A549 (cell line): ENCODE results near the gene ACSM6.
"Not testable (repeated sequence)": the region's sequence is repeated elsewhere in the genome, so short reads cannot be mapped to it uniquely, and the experiment has no call there.

ENCODE experiments used
- HEYL ChIP-seq: fragments of 250-450 bp; sonication (Bioruptor Pico); IDR thresholded peaks from 2 replicates; pipeline ENCODE4 v1.8.0; 2021; ENCODE audit warnings: mild to moderate bottlenecking, moderate library complexity
- HOXA7 ChIP-seq: fragments of 250-450 bp; sonication (Bioruptor Pico); IDR thresholded peaks from 2 replicates; pipeline ENCODE4 v1.5.0; 2020; ENCODE audit warnings: mild to moderate bottlenecking, moderate library complexity
- HOXB13 ChIP-seq: fragments of 250-450 bp; sonication (Bioruptor Pico); IDR thresholded peaks from 2 replicates; pipeline ENCODE4 v1.5.0; 2020; ENCODE audit warnings: low read depth, mild to moderate bottlenecking, moderate library complexity
- PHF8 ChIP-seq: fragments of 200-600 bp; sonication (generic); IDR thresholded peaks from 2 replicates; pipeline ENCODE4 v1.6.1; 2016; ENCODE audit warnings: low read depth, mild to moderate bottlenecking, antibody characterized with exemption, moderate library complexity, borderline replicate concordance
- REST ChIP-seq: fragments of 200-600 bp; sonication (generic); IDR thresholded peaks from 2 replicates; pipeline ENCODE4 v1.6.1; 2016; ENCODE audit warnings: antibody characterized with exemption, mild to moderate bottlenecking, moderate library complexity
- TF ChIP-seq, protein P1 (sequence below): fragments of >200 bp; sonication (Bioruptor Twin); formaldehyde crosslinking; IDR thresholded peaks from 3 replicates; pipeline ENCODE4 v1.5.1; 2016
- TF ChIP-seq, protein P2 (sequence below): fragments of 250-450 bp; sonication (Bioruptor Pico); IDR thresholded peaks from 2 replicates; pipeline ENCODE4 v1.5.0; 2020; ENCODE audit warnings: low read depth, mild to moderate bottlenecking, moderate library complexity

- TF ChIP-seq, protein P1, sequence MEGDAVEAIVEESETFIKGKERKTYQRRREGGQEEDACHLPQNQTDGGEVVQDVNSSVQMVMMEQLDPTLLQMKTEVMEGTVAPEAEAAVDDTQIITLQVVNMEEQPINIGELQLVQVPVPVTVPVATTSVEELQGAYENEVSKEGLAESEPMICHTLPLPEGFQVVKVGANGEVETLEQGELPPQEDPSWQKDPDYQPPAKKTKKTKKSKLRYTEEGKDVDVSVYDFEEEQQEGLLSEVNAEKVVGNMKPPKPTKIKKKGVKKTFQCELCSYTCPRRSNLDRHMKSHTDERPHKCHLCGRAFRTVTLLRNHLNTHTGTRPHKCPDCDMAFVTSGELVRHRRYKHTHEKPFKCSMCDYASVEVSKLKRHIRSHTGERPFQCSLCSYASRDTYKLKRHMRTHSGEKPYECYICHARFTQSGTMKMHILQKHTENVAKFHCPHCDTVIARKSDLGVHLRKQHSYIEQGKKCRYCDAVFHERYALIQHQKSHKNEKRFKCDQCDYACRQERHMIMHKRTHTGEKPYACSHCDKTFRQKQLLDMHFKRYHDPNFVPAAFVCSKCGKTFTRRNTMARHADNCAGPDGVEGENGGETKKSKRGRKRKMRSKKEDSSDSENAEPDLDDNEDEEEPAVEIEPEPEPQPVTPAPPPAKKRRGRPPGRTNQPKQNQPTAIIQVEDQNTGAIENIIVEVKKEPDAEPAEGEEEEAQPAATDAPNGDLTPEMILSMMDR: not testable (repeated sequence)
- not testable (repeated sequence) for TF ChIP-seq REST; HOXB13 (CRISPR knock-in tag); PHF8; HOXA7 (CRISPR knock-in tag); HEYL
- TF ChIP-seq, protein P2, sequence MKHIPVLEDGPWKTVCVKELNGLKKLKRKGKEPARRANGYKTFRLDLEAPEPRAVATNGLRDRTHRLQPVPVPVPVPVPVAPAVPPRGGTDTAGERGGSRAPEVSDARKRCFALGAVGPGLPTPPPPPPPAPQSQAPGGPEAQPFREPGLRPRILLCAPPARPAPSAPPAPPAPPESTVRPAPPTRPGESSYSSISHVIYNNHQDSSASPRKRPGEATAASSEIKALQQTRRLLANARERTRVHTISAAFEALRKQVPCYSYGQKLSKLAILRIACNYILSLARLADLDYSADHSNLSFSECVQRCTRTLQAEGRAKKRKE (CRISPR knock-in tag): not testable (repeated sequence)
These were observed 8.8 kb downstream of the ACSM6 start for GRCh38 chr10:95202865-95203264.
